ENCODE results near the gene TGFBR1. TPM values are rescaled to one million over a fixed set of nuclear protein-coding genes. Genes with fewer than 3 reads are reported as not detected.
"Not testable (repeated sequence)": the region's sequence is repeated elsewhere in the genome, so short reads cannot be mapped to it uniquely, and the experiment has no call there.

TGFBR1 gene
- total RNA-seq, 3 donors from 2014 or later: 14.6 to 19.6 (median 17.0) TPM

DNA sequence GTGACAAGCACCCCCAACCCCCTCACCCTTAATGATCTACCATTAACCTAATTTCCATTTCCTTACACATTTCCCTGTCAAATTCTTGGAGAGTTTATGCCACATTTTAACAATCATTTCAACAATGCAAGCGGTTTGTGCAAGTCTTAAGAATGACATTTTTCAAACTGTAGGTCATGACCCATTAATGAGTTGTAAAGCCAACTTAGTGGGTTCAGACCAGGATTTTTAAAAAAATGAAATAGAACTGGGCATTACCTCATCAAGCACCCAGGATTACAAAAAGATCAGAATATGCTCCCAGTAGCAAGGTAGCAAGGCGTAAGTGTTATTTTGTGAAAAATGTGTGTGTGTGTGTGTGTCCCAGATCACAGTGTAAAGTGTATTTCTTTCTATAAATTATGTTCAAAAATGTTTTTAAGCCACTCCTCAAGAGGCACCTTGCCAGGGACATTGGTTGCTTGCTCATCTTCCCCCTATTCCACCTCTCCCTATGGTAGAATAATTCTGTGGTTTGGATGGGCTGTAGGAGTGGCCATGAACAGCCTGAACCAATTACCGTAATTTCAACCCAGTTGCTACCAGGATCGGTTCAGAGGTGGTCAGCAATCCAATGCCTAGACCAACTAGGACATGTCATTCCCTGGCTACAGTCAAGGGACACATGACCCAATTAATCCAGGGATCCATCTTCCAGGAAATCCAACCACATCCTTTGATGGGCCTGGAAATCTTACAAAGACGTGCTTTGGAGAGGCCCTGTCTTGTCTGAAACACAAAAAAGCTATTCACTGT, 14.4 kb upstream of the TGFBR1 start:
- no peaks in the 10 kb centered on the region for H3K27me3 Mint-ChIP-seq (ENCODE audit: low read depth)
- H3K4me3 Mint-ChIP-seq: no peak overlapping the region
- H3K9me3 Mint-ChIP-seq: peaks cover 3% of the 10 kb centered on the region
- H3K4me1 Mint-ChIP-seq (ENCODE audit: low read depth): peaks cover 40% of the 10 kb centered on the region
- H3K36me3 Mint-ChIP-seq (ENCODE audit: insufficient read depth): no peaks in the 10 kb centered on the region
- no peak for DNase-seq
- ATAC-seq: no peak

DNA sequence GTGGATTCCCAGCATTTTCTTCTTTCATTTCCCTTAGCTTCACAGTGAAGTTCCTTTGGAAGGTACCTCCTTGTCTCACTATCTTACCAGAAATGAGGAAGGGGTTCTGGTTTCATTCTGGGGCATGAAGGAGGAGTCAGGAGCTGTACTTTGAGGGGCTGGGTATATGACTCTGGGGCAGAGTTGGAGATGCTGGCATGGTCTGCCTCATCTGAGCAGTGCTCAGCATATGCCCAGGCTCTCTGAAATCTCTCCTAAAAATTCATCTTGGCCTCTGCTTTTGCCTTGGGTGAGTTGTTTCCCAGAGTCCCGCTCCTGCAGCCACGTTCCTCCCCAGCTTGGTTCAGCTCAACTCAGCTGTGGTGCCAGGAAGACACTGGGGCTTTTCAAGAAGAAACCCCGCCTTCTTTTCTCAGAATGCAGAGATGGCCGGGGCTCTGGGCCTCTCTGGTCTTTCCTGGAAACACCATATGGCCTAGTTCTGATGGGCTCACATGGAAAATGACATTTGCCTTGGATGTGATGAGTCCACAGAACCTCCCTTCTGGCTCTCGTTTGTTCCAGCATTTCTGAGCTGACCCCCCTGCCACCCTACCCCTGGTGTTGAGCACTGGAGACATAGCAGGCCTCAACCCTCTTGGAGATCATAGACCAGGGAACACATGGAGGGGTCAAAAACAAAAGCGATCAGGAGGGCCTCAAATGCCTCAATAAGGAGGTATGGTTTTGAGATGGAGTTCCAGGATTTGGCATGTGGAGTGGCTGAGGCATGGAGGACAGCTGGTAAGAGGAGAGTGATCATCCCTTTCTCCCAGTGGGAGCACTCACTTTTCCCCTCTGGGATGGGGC, 12.0 kb upstream of the TGFBR1 start:
- ATAC-seq (peak; percentile 67 to 80), DNase-seq (peak; percentile 17)
- peaks cover 3% of the 10 kb centered on the region for H3K9me3 Mint-ChIP-seq
- no peaks in the 10 kb centered on the region for H3K27me3 Mint-ChIP-seq (ENCODE audit: low read depth)
- H3K4me1 Mint-ChIP-seq (ENCODE audit: low read depth): peaks cover 28% of the 10 kb centered on the region
- peak overlapping the region; percentile 51 for H3K4me3 Mint-ChIP-seq
- H3K36me3 Mint-ChIP-seq (ENCODE audit: insufficient read depth): no peaks in the 10 kb centered on the region

DNA sequence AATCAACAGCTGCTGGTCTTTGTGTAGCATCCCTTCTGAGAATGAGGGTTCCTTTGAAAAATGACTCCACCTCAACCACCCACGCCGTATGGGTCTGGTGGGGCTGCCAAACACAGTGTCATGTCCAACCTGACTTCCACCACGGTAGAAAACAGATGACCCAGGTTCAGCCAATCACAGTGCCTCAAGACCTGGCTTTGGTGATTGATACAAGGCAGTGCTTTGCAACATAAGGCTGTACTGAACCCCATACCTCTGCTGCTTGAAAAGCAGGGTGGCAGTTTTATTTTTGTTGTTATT, 11.5 kb upstream of the TGFBR1 start:
- ATAC-seq (peak; percentile 40 to 58), DNase-seq (no peak)
- Mint-ChIP-seq H3K4me3 (no peak overlapping the region), H3K4me1 (ENCODE audit: low read depth) (peaks cover 28% of the 10 kb centered on the region), H3K9me3 (peaks cover 3% of the 10 kb centered on the region), H3K27me3 (ENCODE audit: low read depth) (no peaks in the 10 kb centered on the region), H3K36me3 (ENCODE audit: insufficient read depth) (no peaks in the 10 kb centered on the region)

DNA sequence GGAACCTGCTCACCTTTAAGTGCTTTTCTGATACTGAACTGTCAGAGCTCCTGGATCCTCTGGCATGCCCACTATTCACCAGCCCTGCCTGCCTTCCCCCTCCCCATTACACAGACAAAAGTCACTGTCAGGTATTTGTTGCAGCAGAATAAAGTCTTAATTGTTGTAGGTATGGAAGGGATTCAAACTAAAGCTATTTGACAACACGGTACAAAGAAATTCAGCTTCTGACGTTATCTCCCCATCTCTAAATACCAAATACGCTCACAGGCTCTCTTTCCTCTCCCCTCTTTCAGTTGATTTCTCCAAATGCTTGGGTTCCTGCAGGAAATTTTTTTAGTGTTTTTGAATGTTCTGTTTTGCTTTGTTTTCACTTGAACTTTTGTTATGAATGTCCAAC, 9.3 kb upstream of the TGFBR1 start:
- H3K4me1 Mint-ChIP-seq (ENCODE audit: low read depth): peaks cover 41% of the 10 kb centered on the region
- DNase-seq (no peak), ATAC-seq (no peak)
- H3K36me3 Mint-ChIP-seq (ENCODE audit: insufficient read depth): no peaks in the 10 kb centered on the region
- peaks cover 7% of the 10 kb centered on the region for H3K9me3 Mint-ChIP-seq
- H3K4me3 Mint-ChIP-seq: no peak overlapping the region
- H3K27me3 Mint-ChIP-seq (ENCODE audit: low read depth): no peaks in the 10 kb centered on the region

DNA sequence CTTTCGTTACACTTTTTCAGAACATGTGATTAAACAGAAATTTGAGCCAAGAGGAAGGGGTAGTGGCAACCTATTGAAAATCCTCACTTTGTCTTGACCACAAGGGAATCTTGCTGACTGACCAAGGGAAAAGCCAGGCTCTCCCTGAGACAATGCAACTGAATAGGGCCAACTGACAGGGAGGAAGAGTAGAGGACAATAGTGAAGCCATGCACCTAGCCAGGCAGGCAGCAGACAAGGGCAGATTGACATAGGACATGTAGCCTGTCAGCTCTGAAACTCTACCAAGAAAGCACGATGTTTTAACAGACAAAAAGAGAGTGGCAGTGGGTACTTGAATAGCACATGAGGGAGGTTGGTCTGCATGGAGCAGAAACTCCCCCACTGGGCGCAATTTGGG, 8.5 kb upstream of the TGFBR1 start:
- no peak overlapping the region for H3K4me3 Mint-ChIP-seq
- H3K27me3 Mint-ChIP-seq (ENCODE audit: low read depth): no peaks in the 10 kb centered on the region
- ATAC-seq (no peak), DNase-seq (no peak)
- H3K4me1 Mint-ChIP-seq (ENCODE audit: low read depth): peaks cover 37% of the 10 kb centered on the region
- H3K9me3 Mint-ChIP-seq: peaks cover 7% of the 10 kb centered on the region
- H3K36me3 Mint-ChIP-seq (ENCODE audit: insufficient read depth): no peaks in the 10 kb centered on the region

DNA sequence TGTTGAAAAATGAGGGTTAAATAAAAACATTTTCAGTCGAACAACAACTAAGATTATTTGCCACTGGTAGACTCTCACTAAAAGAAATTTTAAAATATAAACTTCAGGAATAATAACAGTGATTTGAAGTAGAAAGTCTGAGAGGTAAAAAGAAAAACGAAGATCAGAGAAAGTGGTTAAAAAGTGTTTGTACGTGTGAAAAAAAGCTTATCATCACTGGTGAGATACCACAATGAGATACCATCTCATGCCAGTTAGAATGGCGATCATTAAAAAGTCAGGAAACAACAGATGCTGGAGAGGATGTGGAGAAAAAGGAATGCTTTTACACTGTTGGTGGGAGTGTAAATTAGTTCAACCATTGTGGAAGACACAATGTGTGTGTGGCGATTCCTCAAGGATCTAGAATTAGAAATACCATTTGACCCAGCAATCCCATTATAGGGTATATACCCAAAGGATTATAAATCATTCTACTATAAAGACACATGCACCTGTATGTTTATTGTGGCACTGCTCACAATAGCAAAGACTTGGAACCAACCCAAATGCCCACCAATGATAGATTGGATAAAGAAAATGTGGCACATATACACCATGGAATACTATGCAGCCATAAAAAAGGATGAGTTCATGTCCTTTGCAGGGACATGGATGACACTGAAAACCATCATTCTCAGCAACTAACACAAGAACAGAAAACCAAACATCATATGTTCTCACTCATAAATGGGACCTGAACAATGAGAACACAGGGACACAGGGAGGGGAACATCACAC, 4.9 kb upstream of the TGFBR1 start:
- H3K4me3 Mint-ChIP-seq; H3K36me3 Mint-ChIP-seq (ENCODE audit: insufficient read depth); ATAC-seq; H3K9me3 Mint-ChIP-seq; DNase-seq; H3K27me3 Mint-ChIP-seq (ENCODE audit: low read depth): not testable (repeated sequence)
- peaks cover 34% of the 10 kb centered on the region for H3K4me1 Mint-ChIP-seq (ENCODE audit: low read depth)

DNA sequence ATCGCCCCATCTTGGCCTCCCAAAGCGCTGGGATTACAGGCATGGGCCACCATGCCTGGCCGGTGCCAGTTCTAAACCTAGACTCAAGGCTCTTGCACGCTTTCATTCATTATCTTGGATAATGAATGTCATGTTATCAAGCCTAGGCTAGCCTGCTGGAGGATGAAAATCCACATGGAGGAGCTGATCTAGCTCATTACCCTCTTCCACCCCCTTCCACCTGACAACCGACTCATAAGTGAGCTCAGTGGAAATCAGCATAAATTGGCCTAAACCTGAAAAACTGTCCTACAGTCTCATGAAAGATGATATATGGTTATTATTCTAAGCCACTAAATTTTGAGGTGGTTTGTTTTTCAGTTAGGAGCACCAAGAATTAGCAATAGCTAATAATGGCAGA, 3.6 kb upstream of the TGFBR1 start:
- no peak for DNase-seq
- H3K9me3 Mint-ChIP-seq: peaks cover 7% of the 10 kb centered on the region
- H3K4me3 Mint-ChIP-seq: no peak overlapping the region
- H3K4me1 Mint-ChIP-seq (ENCODE audit: low read depth): peaks cover 37% of the 10 kb centered on the region
- ATAC-seq: no peak
- H3K36me3 Mint-ChIP-seq (ENCODE audit: insufficient read depth): no peaks in the 10 kb centered on the region
- no peaks in the 10 kb centered on the region for H3K27me3 Mint-ChIP-seq (ENCODE audit: low read depth)

DNA sequence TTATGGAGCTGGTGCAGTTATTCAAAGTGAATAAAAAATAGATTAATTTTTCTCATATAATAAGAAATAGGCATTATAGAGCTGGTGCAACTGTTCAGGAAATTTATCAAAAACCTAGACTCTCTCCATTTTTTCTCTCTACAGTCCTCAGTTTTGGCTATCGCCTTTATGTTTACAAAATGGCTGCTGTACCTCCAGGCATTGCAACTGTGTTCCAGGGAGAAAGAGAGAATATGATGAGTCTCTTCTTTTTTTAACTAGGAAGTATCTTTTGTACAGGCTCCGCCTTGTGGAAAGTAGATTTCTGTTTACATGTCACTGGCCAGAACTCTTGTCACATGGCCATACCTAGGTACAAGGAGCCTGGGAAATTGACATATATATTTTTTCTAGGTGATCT, 3.1 kb upstream of the TGFBR1 start:
- peaks cover 7% of the 10 kb centered on the region for H3K9me3 Mint-ChIP-seq
- no peak overlapping the region for H3K4me3 Mint-ChIP-seq
- peaks cover 38% of the 10 kb centered on the region for H3K4me1 Mint-ChIP-seq (ENCODE audit: low read depth)
- H3K36me3 Mint-ChIP-seq (ENCODE audit: insufficient read depth): no peaks in the 10 kb centered on the region
- DNase-seq (no peak), ATAC-seq (no peak)
- no peaks in the 10 kb centered on the region for H3K27me3 Mint-ChIP-seq (ENCODE audit: low read depth)

DNA sequence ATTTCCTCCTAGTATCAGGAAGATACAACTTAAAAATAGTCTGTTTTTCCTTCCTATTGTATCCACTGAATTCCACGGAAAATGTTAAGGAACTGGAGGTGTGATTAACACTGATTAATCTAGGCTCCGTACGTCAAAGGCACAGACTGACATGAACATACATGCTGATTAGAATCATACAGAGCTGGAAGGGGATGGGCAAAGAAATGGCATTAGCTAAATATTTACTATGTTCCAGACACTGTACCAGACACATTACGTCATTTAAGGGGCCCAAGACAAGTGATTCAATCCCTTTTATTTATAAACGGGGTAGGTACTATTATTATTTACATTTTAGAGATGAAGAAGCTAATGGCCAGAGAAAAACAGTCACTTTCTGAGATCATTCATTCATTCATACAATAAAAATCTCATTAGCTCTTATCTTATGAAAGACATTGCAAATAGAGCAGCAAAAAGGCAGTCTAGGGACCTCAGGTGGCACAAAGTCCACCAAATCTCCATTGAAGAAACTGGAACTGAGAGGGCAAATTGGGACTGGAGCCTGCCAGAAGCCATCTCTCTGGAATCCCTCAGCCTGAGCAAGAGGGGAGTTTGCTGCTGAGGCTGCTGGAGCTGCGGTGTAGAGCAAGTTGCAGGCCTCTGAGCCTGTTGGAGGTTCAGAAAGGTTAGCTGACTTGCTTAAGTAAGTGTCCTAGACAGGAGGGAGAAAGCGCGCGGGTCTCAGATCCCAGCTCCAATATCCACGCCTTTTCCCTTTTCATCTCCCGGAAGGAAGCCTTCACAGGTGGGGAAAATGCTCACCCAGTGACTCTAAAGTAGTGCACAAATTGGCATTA, 1.6 kb upstream of the TGFBR1 start:
- Mint-ChIP-seq H3K4me1 (ENCODE audit: low read depth) (peaks cover 53% of the 10 kb centered on the region), H3K9me3 (peaks cover 7% of the 10 kb centered on the region), H3K36me3 (ENCODE audit: insufficient read depth) (no peaks in the 10 kb centered on the region), H3K4me3 (peak overlapping the region; percentile 93), H3K27me3 (ENCODE audit: low read depth) (no peaks in the 10 kb centered on the region)
- DNase-seq (no peak), ATAC-seq (no peak)

DNA sequence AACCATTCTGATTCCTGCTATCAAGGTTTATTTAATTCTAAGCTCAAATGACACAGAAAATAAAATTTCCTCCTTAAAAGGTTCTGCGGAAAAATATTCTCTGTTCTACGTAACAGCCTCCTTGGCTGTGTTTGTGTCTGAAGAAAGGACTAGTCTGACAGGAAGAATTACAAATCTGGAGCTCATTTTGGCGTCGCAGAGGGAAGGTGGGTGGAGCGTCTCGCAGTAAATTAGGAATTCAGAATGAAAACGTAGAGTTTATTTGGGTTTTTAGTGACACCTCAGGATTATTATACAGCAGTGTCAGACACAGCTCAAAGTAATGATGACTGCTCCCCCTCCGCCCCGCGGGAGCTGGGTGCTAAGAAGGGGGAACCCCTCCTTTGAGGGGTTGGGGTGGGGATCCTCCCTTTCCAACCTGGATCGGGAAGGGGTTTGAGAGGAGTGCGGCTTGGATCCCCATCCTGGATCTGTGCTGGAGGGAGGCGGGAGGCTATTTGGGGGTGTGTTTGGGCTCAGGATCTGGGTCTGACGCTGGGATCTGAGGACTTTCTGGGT, 933 bp upstream of the TGFBR1 start:
- ATAC-seq (no peak), DNase-seq (no peak)
- Mint-ChIP-seq H3K4me3 (peak overlapping the region; percentile 93), H3K9me3 (peaks cover 3% of the 10 kb centered on the region), H3K4me1 (ENCODE audit: low read depth) (peaks cover 58% of the 10 kb centered on the region), H3K36me3 (ENCODE audit: insufficient read depth) (no peaks in the 10 kb centered on the region), H3K27me3 (ENCODE audit: low read depth) (no peaks in the 10 kb centered on the region)

DNA sequence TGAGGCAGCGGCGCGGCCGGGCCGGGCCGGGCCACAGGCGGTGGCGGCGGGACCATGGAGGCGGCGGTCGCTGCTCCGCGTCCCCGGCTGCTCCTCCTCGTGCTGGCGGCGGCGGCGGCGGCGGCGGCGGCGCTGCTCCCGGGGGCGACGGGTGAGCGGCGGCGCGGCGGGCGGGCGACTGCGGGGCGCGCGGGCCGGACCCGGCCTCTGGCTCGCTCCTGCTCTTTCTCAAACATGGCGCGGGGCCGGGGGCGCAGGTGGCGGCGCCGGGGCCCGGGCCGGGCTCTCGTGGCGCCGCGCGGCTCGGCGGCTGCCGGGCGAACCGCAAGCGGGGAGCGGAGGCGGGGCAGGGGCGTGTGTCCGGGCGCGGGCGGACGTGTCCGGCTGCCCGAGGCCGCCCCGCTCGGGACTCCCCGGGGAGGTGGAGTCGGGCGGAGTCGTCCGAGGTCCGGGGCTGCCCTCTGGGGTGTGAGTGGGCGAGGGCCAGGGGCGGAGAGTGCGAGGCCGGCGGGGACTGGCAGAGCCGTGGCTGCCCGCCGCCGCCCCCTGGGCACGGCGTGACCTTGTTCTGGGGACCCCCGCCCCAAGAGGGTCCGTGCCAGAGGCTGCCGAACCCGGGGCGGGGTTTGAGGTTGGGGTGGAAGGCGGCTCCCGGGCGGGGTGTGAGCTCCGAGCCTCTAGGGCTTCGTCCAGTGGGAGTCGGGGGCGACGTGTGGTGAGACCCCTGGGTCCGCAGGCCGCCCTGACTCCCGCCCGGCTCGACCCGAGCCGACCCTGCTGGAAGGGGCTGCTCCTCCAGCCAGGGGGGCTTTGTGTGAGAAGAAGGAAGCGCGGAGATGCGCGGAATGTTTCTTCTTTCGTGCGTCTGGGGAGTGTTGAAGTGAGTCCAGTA, 485 bp downstream of the TGFBR1 start:
- peak overlapping the region; percentile 83 for H3K4me3 Mint-ChIP-seq
- no peaks in the 10 kb centered on the region for H3K9me3 Mint-ChIP-seq
- H3K27me3 Mint-ChIP-seq (ENCODE audit: low read depth): no peaks in the 10 kb centered on the region
- H3K36me3 Mint-ChIP-seq (ENCODE audit: insufficient read depth): no peaks in the 10 kb centered on the region
- peaks cover 60% of the 10 kb centered on the region for H3K4me1 Mint-ChIP-seq (ENCODE audit: low read depth)
- ATAC-seq (peak; percentile 28 to 29), DNase-seq (peak; percentile 5)

DNA sequence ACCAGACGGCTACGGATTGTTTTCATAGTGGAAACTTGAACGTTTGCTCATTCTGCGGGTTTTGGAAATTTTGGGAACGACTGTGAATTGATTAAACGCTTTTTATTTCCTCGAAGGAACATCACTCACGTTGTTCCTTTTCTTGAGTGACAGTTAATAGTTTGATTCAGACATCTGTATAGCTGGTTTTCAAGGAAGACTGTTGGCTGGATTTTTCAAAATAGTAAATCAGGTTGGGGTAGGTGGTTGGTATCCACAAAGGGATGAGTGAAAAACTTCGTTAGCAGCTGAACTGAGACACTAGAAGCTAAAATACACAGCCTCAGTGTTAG, 1.1 kb downstream of the TGFBR1 start:
- ATAC-seq (no peak), DNase-seq (no peak)
- Mint-ChIP-seq H3K27me3 (ENCODE audit: low read depth) (no peaks in the 10 kb centered on the region), H3K9me3 (no peaks in the 10 kb centered on the region), H3K4me1 (ENCODE audit: low read depth) (peaks cover 66% of the 10 kb centered on the region), H3K4me3 (peak overlapping the region; percentile 83), H3K36me3 (ENCODE audit: insufficient read depth) (no peaks in the 10 kb centered on the region)

DNA sequence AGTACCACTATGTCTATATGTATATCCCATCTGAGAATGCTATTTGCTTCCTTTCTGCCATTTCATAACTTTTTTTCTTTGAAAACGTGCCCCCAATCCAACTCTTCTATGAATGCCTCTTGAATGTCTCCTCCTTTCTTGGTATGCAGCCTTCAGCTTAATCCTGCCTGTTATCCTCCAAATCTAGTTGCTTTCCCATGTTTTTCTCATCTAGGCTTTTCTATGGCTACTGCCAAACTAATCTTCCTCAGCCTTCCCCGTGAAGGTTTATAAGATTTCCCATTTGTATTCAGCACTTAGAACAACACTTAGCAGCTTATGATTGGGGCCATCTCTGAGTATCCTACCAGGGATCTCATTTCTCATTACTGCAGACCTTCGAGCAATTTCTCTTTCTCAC, 2.5 kb downstream of the TGFBR1 start:
- Mint-ChIP-seq H3K4me1 (ENCODE audit: low read depth) (peaks cover 78% of the 10 kb centered on the region), H3K9me3 (no peaks in the 10 kb centered on the region), H3K36me3 (ENCODE audit: insufficient read depth) (peaks cover 3% of the 10 kb centered on the region), H3K27me3 (ENCODE audit: low read depth) (no peaks in the 10 kb centered on the region), H3K4me3 (peak overlapping the region; percentile 83)
- ATAC-seq (no peak), DNase-seq (no peak)

Measured in activated T-cell treated with anti-CD3 and anti-CD28 coated beads, Interleukin-2, amount 50 U/mL, for 4 hours (primary cell).